ENCODE measurements around the gene SORBS2. TPM values are rescaled to one million over a fixed set of nuclear protein-coding genes. Genes with fewer than 3 reads are reported as not detected.

Gene SORBS2
- total RNA-seq, 4 donors from 2014 or later, result 640 to 1,569 (median 1,016) TPM

GRCh38 chr4:185536411-185536709, 275.6 kb downstream of the SORBS2 start:
- Histone ChIP-seq H3K4me1 (peaks cover 5 to 38% (median 23%) of the 10 kb centered on the region in 3 donors), H3K9me3 (no peaks in the 10 kb centered on the region), H3K27ac (peak overlapping the region; percentile 91 to 100 (median 98)), H3K36me3 (no peaks in the 10 kb centered on the region), H3K4me3 (peak overlapping the region; percentile 88 to 93), H3K27me3 (no peaks in the 10 kb centered on the region)
- WGBS, 2 donors (ENCODE audit: low coverage in 1 of 2), result 0 to 4% methylated on average over 1 to 4 of the region's 4 CpGs
- ATAC-seq, result peak; percentile 76
- no peak for TF ChIP-seq CTCF (IDR thresholded peaks at IDR 0.05)
- no peak for TF ChIP-seq EP300 (IDR thresholded peaks at IDR 0.05)
- TF ChIP-seq POLR2A (IDR thresholded peaks at IDR 0.05), result peak; percentile 68 to 76
- TF ChIP-seq POLR2AphosphoS5 (IDR thresholded peaks at IDR 0.05), result peak; percentile 88

- Histone ChIP-seq H3K36me3 (no peaks in the 10 kb centered on the region), H3K4me3 (peak overlapping the region; percentile 88 to 93), H3K9me3 (no peaks in the 10 kb centered on the region), H3K27me3 (no peaks in the 10 kb centered on the region), H3K27ac (peak overlapping the region; percentile 91 to 100 (median 98)), H3K4me1 (peaks cover 4 to 38% (median 17%) of the 10 kb centered on the region in 3 donors)
- no peak for ATAC-seq
- 4 to 7% methylated on average over 14 to 15 of the region's 32 CpGs for WGBS, 2 donors (ENCODE audit: low coverage in 1 of 2)
- no peak for TF ChIP-seq POLR2AphosphoS5 (IDR thresholded peaks at IDR 0.05)
- no peak for TF ChIP-seq POLR2A (IDR thresholded peaks at IDR 0.05)
- TF ChIP-seq EP300 (IDR thresholded peaks at IDR 0.05), result no peak
- no peak for TF ChIP-seq CTCF (IDR thresholded peaks at IDR 0.05)
These were observed 276.2 kb downstream of the SORBS2 start for GRCh38 chr4:185535612-185536410.

Small RNAs within 50 kb of the gene (small RNA-seq; reads per million reads assigned to genes)
- gene RF00019, result 0 reads per million in 4 donors

Measured in gastroesophageal sphincter (tissue), 4 donors.